ENCODE results near the gene LRMDA.
"Not testable (repeated sequence)": the region's sequence is repeated elsewhere in the genome, so short reads cannot be mapped to it uniquely, and the experiment has no call there.

LRMDA gene

GRCh38 chr10:76051007-76051936 lies 619.8 kb downstream of the LRMDA start:
- TF ChIP-seq CTCF (IDR thresholded peaks at IDR 0.05) = no peak
- DNase-seq (ENCODE audit: low spot score) = no peak
- H3K27ac ChIP-seq = no peak overlapping the region
- no peak overlapping the region for H3K4me3 ChIP-seq

GRCh38 chr10:76052682-76053503 lies 621.5 kb downstream of the LRMDA start:
- Histone ChIP-seq H3K27ac (no peak overlapping the region), H3K4me3 (no peak overlapping the region)
- TF ChIP-seq CTCF (IDR thresholded peaks at IDR 0.05) = no peak
- DNase-seq (ENCODE audit: low spot score) = no peak

GRCh38 chr10:76055466-76055865 lies 624.0 kb downstream of the LRMDA start:
- TF ChIP-seq CTCF (IDR thresholded peaks at IDR 0.05) = no peak
- DNase-seq (ENCODE audit: low spot score) = no peak
- Histone ChIP-seq H3K4me3 (no peak overlapping the region), H3K27ac (no peak overlapping the region)

- no peak for TF ChIP-seq CTCF (IDR thresholded peaks at IDR 0.05)
- DNase-seq (ENCODE audit: low spot score) = no peak
- Histone ChIP-seq H3K4me3 (no peak overlapping the region), H3K27ac (no peak overlapping the region)
These were observed 624.5 kb downstream of the LRMDA start for GRCh38 chr10:76055963-76056362.

- not testable (repeated sequence) for DNase-seq (ENCODE audit: low spot score); H3K27ac ChIP-seq; H3K4me3 ChIP-seq
These were observed 629.6 kb downstream of the LRMDA start for GRCh38 chr10:76060993-76061392.

- no peak overlapping the region for H3K4me3 ChIP-seq
- no peak for TF ChIP-seq CTCF (IDR thresholded peaks at IDR 0.05)
- no peak overlapping the region for H3K27ac ChIP-seq
- no peak for DNase-seq (ENCODE audit: low spot score)
These were observed 635.0 kb downstream of the LRMDA start for GRCh38 chr10:76066457-76066856.

- H3K4me3 ChIP-seq = no peak overlapping the region
- H3K27ac ChIP-seq = no peak overlapping the region
- TF ChIP-seq CTCF (IDR thresholded peaks at IDR 0.05) = no peak
- no peak for DNase-seq (ENCODE audit: low spot score)
These were observed 636.0 kb downstream of the LRMDA start for GRCh38 chr10:76067447-76067846.

All from coronary artery (tissue), 2 donors.